DOHH2 (cell line): Measurements from ENCODE around the gene CACNA2D2.

Source experiments
- EZH2phosphoT487 ChIP-seq: fragments of 200-600 bp; sonication (generic); IDR thresholded peaks from 2 replicates; pipeline ENCODE4 v1.6.1; 2017; ENCODE audit warnings: borderline replicate concordance, mild to moderate bottlenecking, antibody characterized with exemption, low read length, moderate library complexity, mixed read lengths
- TF ChIP-seq, protein P1 (sequence below): fragments of 200-600 bp; sonication (generic); IDR thresholded peaks from one replicate; pipeline ENCODE4 v1.5.1; 2014; ENCODE audit warnings: antibody characterized with exemption, mild to moderate bottlenecking, low read depth, low read length; ENCODE audit not compliant: poor library complexity, severe bottlenecking

DNA sequence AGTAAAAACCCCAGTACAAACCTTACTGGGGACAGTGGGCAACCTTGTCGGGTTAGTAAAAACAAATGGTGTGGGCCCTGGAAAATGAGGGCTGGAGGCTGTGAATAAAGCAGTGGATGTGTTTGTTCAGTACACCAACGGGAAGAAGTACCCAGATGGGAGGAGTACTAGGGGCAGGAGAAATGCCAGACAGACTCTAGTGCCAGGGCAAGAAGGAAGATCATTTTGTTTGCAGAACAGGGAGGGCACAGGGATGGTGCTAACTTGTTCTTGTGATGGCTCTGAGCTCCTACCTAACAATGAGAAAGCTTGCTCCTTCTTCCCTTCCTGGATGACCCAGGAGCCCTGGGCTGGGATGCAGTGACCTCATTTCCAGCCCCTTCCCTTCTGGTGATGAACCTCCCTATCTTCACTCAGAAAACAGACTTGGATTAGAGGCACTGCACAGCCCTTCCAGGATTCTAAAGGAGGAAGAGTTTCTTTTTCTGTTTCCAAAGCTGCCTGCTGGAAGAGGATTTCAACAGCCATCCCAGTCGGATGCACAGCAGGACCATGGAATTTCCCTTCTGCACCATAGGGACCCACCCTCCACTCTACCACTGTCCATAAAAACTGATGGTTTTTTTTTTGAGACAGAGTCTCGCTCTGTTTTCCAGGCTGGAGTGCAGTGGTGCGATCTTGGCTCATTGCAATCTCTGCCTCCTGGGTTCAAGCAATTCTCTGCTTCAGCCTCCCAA, 168.9 kb downstream of the CACNA2D2 start:
- TF ChIP-seq, protein P1, sequence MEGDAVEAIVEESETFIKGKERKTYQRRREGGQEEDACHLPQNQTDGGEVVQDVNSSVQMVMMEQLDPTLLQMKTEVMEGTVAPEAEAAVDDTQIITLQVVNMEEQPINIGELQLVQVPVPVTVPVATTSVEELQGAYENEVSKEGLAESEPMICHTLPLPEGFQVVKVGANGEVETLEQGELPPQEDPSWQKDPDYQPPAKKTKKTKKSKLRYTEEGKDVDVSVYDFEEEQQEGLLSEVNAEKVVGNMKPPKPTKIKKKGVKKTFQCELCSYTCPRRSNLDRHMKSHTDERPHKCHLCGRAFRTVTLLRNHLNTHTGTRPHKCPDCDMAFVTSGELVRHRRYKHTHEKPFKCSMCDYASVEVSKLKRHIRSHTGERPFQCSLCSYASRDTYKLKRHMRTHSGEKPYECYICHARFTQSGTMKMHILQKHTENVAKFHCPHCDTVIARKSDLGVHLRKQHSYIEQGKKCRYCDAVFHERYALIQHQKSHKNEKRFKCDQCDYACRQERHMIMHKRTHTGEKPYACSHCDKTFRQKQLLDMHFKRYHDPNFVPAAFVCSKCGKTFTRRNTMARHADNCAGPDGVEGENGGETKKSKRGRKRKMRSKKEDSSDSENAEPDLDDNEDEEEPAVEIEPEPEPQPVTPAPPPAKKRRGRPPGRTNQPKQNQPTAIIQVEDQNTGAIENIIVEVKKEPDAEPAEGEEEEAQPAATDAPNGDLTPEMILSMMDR, result no peak
- no peak for TF ChIP-seq EZH2phosphoT487
